Epithelial cell of proximal tubule (primary cell): Measurements from ENCODE around the gene CPA2. TPM values are rescaled to one million over a fixed set of nuclear protein-coding genes. Genes with fewer than 3 reads are reported as not detected.
"Not testable (repeated sequence)": the region's sequence is repeated elsewhere in the genome, so short reads cannot be mapped to it uniquely, and the experiment has no call there.

Source experiments
- DNase-seq: peaks from one replicate; pipeline ENCODE4 v3.0.0-alpha.2; 2011; ENCODE audit warnings: low read depth
- H3K4me3 ChIP-seq: 2 replicates; pipeline ENCODE4 v1.5.1; 2011; ENCODE audit warnings: low read depth, mild to moderate bottlenecking, low read length
- total RNA-seq: library from RNA; depleted of rRNA; stranded (reverse); fragments of >200 nt; gene quantifications from 2 replicates; pipeline ENCODE4 v1.2.3, GENCODE V29; 2015
- TF ChIP-seq, protein P1 (sequence below): conservative IDR thresholded peaks from 2 replicates; pipeline ENCODE4 v1.5.1; 2012; ENCODE audit warnings: low read depth, mild to moderate bottlenecking, low read length

The CPA2 gene
- total RNA-seq, 1 donor from 2014 or later, result not detected

DNA sequence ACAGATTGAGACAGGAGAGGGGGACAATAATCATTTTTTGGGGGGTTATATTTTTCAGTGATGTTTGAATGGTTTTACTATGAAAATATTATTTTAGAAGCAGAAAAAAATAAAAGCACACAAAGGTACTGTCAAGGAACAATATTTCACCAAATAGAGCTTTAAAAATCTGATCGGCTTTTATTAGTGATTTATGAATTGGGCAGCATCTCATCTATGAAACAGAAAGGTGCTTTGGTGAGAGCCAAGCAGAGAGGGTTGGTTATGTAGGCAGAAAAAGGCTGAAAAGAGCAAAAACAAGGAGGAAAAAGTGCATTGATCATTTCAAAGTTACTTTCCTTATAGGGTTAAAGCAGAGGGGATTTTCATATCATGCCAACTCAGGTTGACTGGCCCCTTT is 26.4 kb upstream of the CPA2 start:
- DNase-seq, result no peak
- TF ChIP-seq, protein P1, sequence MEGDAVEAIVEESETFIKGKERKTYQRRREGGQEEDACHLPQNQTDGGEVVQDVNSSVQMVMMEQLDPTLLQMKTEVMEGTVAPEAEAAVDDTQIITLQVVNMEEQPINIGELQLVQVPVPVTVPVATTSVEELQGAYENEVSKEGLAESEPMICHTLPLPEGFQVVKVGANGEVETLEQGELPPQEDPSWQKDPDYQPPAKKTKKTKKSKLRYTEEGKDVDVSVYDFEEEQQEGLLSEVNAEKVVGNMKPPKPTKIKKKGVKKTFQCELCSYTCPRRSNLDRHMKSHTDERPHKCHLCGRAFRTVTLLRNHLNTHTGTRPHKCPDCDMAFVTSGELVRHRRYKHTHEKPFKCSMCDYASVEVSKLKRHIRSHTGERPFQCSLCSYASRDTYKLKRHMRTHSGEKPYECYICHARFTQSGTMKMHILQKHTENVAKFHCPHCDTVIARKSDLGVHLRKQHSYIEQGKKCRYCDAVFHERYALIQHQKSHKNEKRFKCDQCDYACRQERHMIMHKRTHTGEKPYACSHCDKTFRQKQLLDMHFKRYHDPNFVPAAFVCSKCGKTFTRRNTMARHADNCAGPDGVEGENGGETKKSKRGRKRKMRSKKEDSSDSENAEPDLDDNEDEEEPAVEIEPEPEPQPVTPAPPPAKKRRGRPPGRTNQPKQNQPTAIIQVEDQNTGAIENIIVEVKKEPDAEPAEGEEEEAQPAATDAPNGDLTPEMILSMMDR, result no peak
- H3K4me3 ChIP-seq, result no peak overlapping the region

DNA sequence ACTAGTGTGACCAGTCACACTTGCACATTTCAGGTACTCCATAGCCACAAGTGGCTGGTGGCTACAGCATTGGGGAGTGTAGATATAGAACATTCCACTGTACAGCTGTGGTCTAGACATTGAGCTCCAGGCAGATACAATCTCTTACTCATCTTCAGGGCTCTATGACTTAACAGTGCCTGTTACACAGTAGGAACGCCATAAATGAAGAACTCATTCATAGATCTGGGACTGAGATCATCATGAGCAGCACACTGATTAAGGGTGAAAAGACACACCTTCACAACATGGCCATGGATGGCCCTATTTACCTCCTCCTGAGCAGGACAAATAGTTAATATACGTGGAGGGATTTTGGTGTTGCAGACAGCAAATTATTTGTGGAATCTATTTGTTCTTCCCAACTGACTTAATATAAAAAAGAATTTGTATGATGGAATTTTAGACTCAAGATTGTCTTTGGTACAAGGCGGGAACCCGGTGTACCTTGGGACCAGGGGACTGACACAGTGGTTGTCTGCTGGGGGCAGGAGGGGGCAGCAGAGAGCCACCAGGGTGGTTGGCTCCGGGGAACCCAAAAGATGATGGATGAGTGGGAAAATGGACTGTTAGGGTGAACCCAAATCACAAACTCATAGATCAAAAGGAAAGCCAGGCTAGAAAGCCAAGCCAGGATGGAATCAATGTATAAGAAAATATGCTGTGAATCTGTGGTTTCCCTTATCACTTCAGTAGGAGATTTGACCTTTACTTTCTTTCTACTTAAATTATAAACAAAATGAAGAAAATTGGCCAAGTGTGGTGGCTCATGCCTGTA is 24.3 kb upstream of the CPA2 start:
- TF ChIP-seq, protein P1, result peak; percentile 100
- H3K4me3 ChIP-seq, result no peak overlapping the region
- DNase-seq, result no peak

DNA sequence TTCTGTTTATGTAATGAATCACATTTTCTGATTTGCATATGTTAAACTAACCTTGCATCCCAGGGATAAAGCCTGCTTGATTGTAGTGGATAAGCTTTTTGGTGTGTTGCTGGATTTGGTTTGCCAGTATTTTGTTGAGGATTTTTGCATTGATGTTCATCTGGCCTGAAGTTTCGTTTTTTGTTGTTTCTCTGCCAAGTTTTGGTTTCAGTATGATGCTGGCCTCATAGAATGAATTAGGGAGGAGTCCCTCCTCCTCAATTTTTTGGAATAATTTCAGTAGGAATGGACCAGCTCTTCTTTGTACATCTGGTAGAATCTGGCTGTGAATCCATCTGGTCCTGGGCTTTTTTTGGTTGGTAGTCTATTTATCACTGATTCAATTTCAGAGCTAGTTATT is 23.2 kb upstream of the CPA2 start:
- DNase-seq, result not testable (repeated sequence)

DNA sequence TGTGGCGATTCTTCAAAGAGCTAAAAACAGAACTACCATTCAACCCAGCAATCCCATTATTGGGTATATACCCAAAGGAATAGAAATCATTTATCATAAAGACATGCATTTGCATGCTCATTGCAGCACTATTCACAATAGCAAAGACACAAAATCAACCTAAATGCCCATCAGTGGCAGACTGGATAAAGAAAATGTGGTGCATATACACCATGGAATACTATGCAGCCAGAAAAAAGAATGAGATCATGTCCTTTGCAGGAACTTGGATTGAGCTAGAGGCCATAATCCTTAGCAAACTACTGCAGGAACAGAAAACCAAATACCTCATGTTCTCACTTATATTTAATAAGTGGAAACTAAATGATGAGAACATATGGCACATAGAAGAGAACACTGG is 20.2 kb upstream of the CPA2 start:
- not testable (repeated sequence) for DNase-seq, H3K4me3 ChIP-seq

More for the DNA sequence above, 23.2 kb upstream of the CPA2 start:
- H3K4me3 ChIP-seq, result not testable (repeated sequence)

DNA sequence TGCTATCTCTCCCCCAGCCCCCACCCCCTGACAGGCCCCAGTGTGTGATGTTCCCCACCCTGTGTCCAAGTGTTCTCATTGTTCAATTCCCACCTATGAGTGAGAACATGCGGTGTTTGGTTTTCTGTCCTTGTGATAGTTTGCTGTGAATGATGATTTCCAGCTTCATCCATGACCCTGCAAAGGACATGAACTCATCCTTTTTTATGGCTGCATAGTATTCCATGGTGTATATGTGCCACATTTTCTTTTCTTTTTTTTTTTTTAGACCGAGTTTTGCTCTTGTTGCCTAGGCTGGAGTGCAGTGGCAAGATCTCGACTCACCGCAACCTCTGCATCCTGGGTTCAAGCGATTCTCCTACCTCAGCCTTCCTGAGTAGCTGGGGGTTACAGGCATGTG is 17.8 kb upstream of the CPA2 start:
- DNase-seq, H3K4me3 ChIP-seq: not testable (repeated sequence)

DNA sequence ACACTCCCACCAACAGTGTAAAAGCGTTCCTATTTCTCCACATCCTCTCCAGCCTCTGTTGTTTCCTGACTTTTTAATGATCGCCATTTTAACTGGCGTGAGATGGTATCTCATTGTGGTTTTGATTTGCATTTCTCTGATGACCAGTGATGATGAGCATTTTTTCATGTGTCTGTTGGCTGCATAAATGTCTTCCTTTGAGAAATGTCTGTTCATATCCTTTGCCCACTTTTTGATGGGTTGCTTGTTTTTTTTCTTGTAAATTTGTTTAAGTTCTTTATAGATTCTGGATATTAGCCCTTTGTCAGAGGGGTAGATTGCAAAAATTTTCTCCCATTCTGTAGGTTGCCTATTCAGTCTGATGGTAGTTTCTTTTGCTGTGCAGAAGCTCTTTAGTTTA is 17.0 kb upstream of the CPA2 start:
- not testable (repeated sequence) for H3K4me3 ChIP-seq, DNase-seq

DNA sequence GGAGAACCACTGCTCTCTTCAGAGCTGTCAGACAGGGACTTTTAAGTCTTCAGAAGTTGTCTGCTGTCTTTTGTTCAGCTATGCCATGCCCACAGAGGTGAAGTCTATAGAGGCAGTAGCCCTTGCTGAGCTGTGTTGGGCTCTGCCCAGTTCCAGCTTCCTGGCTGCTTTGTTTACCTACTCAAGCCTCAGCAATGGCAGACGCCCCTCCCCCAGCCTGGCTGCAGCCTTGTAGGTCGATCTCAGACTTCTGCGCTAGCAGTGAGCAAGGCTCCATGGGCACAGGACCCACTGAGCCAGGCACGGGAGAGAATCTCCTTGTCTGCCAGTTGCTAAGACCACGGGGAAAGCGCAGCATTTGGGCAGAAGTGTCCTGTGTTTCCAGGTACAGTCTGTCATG is 12.1 kb upstream of the CPA2 start:
- TF ChIP-seq, protein P1, result no peak
- no peak overlapping the region for H3K4me3 ChIP-seq

DNA sequence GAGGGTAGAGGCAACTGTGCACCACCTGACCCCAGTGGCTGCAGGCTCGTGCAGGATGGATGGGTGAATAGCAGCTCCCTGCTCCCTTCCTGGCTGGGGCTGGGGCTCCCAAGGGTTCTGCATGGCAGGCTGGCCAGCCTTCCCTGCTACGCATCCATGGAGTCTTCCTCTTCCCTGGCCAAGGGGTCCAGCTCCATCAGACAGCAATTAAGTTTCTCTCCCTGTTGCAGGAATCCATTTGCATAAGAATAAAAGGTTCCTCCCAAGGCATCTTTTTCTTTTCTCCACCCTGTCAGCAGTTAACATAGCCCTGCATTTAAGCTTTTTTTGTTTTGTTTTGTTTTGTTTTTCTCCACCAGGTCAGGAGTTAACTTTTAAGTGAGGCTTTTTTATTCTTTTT is 10.0 kb upstream of the CPA2 start:
- no peak for DNase-seq
- no peak overlapping the region for H3K4me3 ChIP-seq
- TF ChIP-seq, protein P1, result no peak

More for the DNA sequence above, 12.1 kb upstream of the CPA2 start:
- no peak for DNase-seq

DNA sequence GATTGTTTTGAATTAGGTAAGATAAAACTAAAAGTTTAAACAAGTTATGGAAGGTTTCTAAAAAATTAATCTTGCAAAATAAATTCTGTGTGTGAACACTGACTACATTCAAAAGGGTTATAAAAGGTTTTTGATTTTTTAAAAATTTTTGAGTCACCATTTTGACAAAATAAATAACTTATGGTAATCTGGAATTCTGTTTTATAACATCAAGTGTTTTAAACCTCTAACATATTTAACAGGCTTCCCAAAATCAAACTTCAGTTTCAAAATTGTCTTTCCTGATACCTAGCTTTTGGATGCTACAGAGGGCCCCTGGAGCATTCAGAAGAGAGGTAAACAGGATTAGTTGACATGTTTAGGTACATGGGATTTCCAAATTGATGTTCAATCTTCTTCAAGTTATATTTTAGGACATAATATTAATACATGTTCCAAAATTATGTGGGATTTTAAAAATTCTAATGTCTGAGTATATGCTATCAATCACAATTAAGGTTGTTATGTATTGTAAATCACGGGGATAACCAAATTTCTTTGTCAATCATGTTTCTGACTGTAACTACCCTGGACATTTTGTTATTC is 8.1 kb upstream of the CPA2 start:
- TF ChIP-seq, protein P1, result no peak
- H3K4me3 ChIP-seq, result no peak overlapping the region
- no peak for DNase-seq
